CD1c-positive myeloid dendritic cell (primary cell): ENCODE measurements around the gene AKNAD1.

Source experiments
- DNase-seq: peaks from one replicate; pipeline ENCODE4 v3.0.0-alpha.2; 2016; ENCODE audit errors: extremely low spot score

AKNAD1 gene

DNA sequence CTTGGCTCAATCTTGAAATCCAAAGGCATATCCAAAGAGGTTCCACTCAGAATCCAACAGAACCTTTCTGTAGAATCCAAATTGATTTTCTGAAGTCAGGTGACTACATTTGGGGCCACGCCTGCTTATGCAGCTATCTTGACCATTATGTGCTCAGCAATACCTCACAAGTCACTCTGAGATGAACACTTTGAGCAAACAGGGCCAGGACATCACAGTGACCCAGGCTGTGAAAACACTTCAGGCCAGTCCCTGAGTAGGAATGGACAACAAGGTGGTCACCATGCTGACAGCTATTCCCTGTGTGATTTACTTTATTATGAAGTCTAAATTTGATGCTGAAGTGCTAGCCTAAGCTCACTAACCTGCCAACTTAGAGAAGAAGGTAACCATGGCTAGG is at the start of gene AKNAD1:
AKNAD1 (minus strand) TSS at position 101 of the 400 bp plus-strand sequence. CDS start 4,430 bp downstream, outside the sequence.
- no peak for DNase-seq

- DNase-seq: no peak
Observed at GRCh38 chr1:108901106-108901505, 44.2 kb upstream of the AKNAD1 start.

DNA sequence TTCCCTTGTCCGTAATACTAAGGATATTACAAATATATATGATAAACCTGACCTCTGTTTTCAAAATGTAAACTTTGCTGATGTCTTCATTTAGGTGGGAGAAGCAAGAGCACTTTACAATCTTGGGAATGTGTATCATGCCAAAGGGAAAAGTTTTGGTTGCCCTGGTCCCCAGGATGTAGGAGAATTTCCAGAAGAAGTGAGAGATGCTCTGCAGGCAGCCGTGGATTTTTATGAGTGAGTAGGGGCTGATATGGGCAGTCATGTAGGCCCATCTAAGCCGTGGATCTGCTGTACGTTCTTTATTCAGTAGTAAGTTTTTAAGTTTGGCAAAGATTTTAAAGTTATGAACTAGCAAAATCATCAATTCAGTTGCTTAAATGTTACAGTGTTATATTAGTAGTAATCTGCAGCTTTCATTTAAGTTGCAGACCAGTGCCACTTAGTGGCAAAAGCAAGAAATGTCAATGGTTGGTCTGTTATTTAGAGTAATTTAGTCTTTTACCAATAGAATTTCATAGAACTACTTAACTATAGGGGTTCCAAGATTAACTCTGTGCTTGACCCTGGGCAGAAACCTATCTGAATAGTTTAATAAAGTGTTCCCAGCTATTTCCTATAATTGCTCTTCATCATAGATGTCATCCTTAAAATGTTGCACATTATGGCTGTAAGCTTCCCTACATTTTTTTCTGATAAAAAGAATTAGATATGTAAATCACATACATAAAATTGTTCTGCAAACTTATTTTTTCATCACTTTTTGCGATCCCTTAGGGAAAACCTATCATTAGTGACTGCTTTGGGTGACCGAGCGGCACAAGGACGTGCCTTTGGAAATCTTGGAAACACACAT is 41.2 kb upstream of the AKNAD1 start:
- DNase-seq: peak; percentile 75

GRCh38 chr1:108896146-108897145 is 39.6 kb upstream of the AKNAD1 start:
- DNase-seq: peak; percentile 22

DNA sequence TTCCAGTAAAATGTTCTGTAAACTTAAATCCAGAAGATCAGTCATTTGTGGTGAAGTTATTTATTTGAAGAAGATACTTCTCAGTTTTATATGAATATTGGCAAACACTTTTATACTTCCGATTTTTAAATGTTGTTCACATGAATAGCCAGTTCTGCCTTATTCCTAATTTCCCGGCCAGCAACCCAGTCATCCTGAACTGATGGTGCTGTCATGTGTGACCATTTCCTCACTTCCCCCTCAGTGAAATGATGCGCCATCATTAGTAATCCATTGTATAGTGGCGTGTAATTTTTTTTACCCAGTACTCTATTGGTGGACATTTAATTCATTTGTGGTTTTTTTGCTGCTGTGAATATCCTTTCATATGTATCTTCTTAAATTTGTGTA is 36.2 kb upstream of the AKNAD1 start:
- peak; percentile 17 for DNase-seq

DNA sequence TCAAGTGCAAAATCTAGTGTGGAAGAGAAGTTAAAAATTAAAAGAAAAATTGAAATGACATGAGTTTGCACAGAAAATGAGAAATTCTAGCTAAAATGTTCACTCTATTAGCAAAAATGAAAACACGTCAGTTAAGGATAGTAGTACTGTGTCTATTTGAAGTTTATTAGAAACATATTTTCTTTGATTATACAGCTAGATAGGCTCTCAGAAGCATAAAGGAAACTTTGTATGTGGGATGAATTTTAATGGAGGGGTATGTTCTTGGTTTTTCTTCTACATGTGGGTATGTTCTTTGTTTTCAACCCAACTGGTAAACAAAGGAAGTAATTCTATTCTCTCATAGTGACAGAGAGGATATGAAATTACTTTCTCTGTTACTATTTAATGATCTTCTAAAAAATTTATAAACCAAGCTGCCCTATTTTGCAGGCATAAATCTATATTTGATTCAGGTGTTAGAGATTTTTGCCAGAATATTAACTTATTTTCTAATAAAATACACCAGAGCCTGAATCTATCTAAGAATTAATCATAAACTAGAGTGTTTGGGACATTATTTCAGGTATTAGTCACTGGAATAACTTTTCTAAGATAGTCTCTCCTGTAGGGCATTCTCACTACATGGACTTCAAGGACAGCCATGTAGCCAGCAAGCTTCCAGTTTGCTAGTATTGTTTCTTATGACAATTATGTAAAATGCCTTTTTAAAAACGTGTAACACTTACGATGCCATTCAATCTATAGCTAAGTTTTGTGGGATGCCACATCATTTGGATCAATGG is 35.7 kb upstream of the AKNAD1 start:
- DNase-seq: no peak

DNA sequence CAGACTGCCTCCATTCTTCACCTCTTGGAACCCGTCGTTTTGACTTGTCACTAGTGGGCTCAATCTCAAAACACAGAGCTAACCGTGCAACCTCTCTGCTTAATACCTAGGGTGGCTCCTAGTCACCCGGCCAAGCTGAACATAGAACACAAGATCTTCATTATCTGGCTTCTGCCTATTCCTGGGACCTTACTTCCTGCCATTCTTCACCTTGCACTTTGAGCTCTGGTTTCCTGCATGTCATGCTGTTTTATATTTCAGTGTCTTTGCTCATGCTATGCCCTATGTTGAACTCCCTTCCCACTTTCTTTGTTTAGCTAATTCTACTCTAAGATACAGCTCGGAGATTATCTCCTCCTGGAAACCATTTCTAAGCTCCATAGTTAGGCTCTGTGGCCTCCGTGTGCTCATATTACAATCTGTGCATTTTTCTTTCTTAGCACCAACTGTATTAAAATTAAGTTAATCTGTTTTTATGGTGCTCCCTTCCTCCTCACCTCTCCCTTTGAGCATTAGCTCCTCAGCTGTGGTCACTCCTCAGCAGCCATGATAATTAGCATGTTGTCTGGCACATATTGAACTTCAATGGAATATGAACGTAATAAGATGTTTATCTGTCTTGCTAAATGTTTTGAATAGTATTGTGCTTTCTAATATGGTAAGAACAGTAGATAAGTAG is 33.0 kb upstream of the AKNAD1 start:
- DNase-seq: no peak

DNA sequence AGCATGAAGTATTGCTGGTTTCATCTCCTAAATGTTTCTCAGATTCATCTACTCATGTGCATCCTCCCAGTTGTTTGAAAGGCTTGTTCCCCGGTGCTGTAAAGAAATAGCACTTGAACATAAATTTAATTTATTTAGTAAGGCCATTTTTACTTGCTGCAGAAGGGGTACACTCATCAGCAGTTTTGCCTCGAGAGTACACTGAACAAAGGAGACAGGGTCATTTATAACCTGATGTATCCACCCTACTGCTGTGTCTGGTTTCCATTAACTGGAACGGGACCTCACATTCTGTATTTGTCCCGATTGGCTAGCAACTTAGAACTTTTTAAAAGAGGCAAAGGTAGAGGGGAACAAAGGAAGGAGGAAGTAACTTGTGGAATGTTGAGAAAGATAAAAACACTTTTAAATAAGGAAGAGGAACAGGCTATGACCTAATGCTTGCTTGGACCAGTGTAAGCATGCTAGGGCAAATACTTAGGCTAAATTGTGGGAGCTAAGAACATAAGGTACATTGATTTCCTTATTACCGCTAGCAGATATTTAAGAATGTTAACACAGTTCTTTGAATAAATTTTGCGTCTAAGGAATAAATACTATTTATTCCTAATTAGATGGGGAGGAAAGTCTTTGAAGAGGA is 32.2 kb upstream of the AKNAD1 start:
- DNase-seq: peak; percentile 7

GRCh38 chr1:108886292-108886691 is 29.4 kb upstream of the AKNAD1 start:
- no peak for DNase-seq

- DNase-seq: no peak
Observed at GRCh38 chr1:108884968-108885367, 28.1 kb upstream of the AKNAD1 start.

GRCh38 chr1:108882837-108883236 is 25.9 kb upstream of the AKNAD1 start:
- DNase-seq: no peak

GRCh38 chr1:108881369-108881768 is 24.5 kb upstream of the AKNAD1 start:
- DNase-seq: peak; percentile 26

DNA sequence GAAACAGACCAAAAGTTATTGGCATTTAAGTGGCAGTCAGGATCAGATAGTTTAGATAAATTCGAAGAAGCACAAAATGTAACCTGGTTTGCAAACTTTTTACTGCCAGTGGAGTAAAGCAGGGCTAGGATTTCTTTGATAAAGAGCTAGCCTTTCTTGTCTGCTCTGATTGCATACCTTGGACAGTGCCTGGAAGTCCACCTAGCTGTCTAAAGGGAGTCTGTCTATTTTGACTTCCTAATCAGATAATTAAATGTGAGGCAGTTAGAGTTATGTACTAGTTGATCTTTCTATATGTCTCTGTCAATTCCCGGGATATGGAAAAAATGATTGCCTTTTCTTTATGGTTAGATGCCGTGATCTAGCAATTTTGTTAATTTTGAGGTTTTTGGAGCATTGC is 24.0 kb upstream of the AKNAD1 start:
- no peak for DNase-seq

GRCh38 chr1:108878678-108879077 is 21.8 kb upstream of the AKNAD1 start:
- no peak for DNase-seq

DNA sequence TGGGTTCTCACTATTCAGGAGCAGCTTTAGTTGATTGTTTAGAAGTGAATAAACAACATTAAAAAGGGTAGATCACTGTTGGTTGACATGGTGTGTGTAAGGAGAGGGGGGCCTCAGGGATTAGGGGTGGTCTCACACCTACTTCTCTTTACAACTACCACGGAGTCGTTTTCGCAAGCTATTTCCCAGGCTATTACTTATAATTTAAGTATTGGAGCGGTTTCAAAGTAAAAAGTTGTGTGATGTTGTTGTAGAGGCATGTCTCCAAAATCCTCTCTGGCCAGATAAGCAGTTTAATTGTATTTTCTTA is 21.2 kb upstream of the AKNAD1 start:
- DNase-seq: no peak

- peak; percentile 16 for DNase-seq
Observed at GRCh38 chr1:108877348-108878159, 20.7 kb upstream of the AKNAD1 start.

DNA sequence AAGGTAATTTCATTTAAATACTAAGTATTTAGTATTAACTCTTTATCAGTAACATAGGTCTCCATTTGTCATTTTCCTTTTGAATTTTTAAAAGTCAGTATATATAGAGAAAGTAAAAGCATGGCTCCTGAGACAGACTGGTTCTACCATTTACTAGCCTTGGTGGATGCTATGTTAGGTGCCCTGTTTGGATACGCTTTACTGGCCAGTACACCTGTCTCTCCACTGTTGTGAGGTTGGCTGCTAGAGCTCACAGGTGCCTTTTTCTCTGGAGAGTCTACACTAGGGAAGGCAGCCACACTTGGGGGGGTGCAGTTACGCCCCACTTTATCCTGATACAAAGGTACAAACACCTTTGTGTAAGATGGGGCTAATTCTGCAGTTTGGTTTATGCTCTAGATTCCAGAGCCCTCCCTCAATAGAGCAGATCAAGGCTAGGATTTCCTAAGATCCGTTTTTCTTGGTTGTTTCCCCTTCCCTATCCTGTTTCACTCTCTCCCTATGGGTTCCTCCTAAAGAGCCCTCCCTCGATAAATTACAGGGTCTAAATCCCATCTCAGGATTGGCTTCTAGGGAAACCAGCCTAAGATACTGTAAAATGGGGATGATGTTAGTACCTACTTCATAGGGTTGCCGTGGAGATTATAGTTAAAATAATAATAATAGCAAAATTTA is 14.3 kb upstream of the AKNAD1 start:
- DNase-seq: no peak

DNA sequence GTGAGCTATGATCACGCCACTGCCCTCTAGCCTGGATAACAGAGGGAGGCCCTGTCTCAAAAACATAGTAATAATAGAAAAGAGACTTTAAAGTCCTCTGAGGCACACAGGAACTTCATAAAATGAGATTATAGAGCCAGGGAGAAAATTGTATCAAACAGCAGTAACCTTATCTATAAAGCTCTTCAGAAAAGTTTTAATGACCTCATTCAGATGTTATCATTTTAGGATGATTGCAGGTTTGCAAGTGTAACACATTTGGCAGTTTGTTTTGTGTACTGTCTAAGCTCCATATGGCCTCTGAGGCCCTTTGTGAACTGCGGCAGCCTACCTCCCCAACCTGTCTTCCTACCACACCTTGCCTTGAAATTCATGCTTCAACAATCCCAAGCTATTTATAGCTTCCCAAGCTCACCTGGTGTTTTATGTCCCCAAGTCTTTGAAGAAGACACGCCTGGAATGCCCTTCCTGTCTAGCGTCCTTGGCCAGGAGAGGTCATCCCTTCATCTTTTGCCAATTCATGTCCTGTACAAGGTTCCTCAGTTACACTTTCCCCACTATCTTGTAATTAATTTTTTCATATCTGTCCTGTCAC is 8.5 kb upstream of the AKNAD1 start:
- DNase-seq: no peak

GRCh38 chr1:108863984-108864383 is 7.1 kb upstream of the AKNAD1 start:
- DNase-seq: no peak
